Stimulated activated CD8-positive, alpha-beta memory T cell treated with anti-CD3 and anti-CD28 coated beads, Interleukin-7, amount 100 ng/mL, for 1 hour (primary cell): ENCODE results near the gene SLC27A6.

Experiments used
- DNase-seq, 2 donors: peaks; one replicate each; pipeline ENCODE4 v3.0.0-alpha.2; 2020; ENCODE audit warnings: low read depth in 2 of 2

SLC27A6 gene

GRCh38 chr5:129063483-129064113, 98.3 kb downstream of the SLC27A6 start:
- no peak for DNase-seq

DNA sequence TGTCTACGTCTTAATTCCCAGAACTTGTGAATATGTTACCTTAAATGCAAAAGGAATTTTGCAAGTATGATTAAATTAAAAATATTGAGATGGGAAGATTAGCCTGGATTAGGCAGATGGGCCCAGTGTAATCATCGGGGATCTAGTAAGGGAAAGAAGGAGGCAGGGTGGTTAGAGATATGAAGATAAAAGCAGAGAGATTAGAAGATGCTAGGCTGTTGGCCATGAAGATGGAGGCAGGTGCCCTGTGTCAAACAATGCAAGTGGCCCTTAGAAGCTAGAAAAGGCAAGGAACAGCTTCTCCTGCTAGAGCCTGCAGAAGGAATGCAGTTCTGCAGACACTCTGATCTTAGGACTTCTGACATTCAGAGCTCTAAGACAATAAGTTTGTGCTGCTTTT, 100.4 kb downstream of the SLC27A6 start:
- no peak for DNase-seq

DNA sequence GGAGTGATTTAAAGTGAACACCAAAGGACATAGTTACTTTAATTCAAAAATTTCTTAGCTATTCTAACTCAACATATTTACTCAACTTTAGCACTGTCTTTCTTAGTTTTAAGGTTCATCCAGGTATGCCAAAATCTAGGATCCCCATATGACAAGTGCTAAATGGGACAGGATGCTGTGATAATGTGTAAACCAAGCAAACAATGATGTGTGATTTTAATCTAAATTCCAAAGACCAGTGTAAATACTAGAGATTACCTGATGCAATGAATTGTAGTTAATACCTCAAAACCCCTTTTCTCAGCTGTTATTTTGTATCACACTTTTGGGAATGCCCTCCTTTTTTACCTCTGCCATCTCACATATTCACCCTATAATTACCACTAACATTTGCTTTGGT, 102.5 kb downstream of the SLC27A6 start:
- no peak for DNase-seq

GRCh38 chr5:129069292-129069691, 104.0 kb downstream of the SLC27A6 start:
- DNase-seq, result no peak

DNA sequence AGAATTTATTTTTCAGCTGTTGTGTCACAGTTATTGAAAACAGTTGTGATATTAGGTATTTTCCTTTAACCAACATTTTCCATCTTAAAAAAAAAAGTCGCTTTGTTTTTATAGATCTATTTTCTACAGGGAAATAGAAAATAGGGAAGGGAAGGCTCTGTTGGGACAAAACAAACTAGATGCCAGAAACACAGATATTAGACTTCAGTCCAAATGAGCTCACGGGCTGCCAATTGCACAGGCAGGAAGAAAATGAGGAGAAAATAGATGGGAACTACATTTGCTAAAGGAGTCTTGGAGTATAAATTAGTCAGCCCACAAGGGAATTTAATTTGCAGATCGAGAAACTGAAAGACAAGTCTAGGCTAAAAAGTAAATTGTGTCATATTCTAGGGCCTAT, 107.8 kb downstream of the SLC27A6 start:
- DNase-seq, result no peak

DNA sequence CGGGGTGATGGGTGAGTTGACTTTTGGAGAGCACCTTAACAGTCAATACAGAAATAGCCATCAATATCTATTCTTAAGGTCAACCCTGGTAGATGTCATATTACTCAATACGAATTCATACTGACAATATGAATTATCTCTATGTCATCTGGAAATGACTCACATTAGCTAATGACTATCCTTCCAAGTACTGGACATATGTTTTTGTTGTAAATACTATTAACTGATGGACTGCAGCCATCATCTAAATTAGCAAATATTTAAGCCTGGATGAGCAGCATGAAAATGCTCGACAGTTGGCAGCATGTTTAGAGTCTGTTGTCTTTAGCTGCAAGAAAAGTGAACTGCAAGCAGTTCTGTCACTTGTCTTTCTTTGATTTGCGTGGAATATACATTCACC, 109.6 kb downstream of the SLC27A6 start:
- DNase-seq, result no peak

DNA sequence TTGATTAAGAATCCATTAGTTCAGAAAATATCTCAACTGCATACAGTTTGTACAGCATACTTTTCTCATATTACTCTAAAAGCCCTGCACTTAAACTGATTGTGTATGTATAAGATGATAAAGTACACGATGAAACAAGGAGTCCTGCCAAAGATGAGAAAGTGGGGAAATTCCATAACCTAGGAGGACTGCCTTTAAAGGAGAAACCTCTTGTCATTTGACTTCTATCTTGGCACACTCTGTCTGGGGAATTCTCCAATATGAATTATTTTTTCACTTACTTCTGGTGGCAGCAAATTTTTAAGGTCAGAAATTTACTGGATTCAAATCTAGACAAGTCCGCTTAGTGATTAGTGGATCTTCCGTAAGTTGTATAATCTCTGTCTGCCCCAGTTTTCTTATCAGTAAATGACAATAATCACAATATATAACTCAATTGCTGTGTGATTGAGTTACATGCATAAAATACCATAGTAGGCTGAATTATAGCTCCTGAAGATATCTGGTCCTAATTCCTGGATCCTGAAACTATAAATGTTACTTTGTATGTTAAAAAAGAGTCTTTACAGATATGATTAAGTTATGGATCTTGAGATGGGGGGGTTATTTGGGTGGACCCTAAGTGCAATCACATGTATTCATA, 112.3 kb downstream of the SLC27A6 start:
- DNase-seq, result no peak

DNA sequence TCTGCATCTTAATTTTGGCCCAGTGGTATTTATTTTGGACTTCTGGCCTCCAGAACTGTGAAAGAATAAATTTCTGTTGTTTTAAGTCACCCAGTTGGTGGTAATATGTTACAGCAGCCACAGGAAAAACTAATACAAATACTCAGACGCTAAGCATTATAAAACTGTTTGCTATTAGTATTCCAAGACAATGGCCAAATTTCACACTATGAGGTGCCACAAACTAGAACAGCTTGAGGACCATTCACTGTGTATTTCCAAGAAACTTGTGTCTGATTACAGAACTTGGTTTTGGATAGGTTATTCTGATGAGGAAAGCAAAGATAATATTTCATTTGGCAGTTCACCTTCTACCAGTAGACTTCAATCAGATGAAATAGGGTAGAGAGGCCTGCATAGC, 113.0 kb downstream of the SLC27A6 start:
- no peak for DNase-seq

GRCh38 chr5:129078660-129079059, 113.4 kb downstream of the SLC27A6 start:
- no peak for DNase-seq

DNA sequence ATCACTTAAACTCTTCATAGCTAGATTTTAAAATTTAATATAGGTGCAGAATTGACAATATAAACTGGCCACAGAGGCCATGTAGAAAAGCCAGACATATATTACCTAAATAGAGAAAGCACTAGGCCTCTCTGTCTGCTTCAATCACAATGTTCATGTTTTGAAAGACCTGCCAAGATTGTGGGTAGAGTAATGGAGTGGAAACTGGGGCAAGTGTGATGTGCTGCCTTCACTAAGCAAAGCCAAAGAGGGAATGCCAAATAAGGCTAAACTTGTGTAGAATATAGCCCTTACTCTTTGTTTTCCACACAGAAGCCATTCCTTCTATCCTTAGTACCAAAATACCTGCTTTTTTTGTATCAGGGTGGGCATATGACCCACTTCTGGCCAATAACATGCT, 114.2 kb downstream of the SLC27A6 start:
- DNase-seq, result no peak

- DNase-seq, result no peak
Measured at GRCh38 chr5:129080766-129081165, 115.5 kb downstream of the SLC27A6 start.

DNA sequence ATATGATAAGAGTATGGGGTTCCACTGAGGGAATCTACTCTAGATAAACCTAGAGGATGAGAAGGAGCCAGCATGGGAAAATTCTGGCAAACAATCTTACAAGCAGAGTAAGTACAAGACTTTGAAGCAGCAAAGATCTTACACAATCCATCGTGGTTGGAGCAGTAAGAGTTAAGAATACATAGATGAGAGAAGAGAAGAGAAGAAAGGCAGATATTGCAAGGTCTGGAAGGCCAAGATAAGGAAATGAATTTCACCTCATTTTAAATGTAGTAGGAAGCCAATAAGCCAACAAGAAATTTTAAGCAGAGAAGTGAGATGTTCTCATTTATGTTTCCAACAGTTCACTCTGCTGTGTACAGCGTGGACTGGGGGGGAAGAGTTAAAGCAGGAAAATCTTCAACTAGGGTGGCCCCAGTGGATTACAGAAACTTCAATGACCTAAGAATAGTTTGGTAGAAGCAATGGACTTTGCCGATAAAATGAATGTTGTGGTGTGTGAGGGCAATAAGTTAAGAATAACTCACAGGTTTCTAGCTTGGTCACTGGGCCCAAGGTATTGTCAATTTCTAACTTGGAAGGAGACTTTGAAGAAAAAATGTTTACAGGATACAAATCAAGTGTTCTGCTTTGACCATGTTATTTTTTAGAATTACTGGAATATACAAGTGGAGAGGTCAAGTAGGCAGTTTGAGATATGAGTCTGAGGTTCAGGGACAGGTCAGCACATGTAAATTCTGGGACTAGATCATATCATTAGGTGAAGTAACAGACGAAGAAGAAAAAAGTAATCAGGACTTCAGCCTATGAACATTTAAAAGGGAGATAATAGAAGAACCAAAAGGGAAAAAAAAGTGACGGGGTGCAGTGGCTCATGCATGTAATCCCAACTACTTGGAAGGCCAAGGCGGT, 117.2 kb downstream of the SLC27A6 start:
- DNase-seq, result no peak
